Measurements from ENCODE around the gene KRTAP10-1. TPM values are rescaled to one million over a fixed set of nuclear protein-coding genes. Genes with fewer than 3 reads are reported as not detected.

The KRTAP10-1 gene
- not detected in 2 replicates for total RNA-seq (2016; rRNA removed; fragmentation: Illumina TruSeq; extraction: Trizol)
- total RNA-seq (2016; cell fraction: cytosol; rRNA removed; fragmentation: Illumina TruSeq; extraction: Trizol; ENCODE audit: low read depth) = not detected in 2 replicates
- total RNA-seq (2016; cell fraction: insoluble cytoplasmic fraction; rRNA removed; fragmentation: Illumina TruSeq; extraction: Trizol) = not detected in 2 replicates
- total RNA-seq (2016; cell fraction: membrane; rRNA removed; fragmentation: Illumina TruSeq; extraction: Trizol) = not detected in 2 replicates
- not detected in 2 replicates for total RNA-seq (2016; cell fraction: nucleus; rRNA removed; fragmentation: Illumina TruSeq; extraction: Trizol)
- polyA plus RNA-seq (2011; rRNA removed) = not detected in 2 replicates
- polyA plus RNA-seq (2011; cell fraction: cytosol; rRNA removed) = not detected in 2 replicates
- not detected in 2 replicates for polyA plus RNA-seq (2011; cell fraction: nucleus; rRNA removed)
- polyA plus RNA-seq (2012) = not detected in 2 replicates
- polyA plus RNA-seq (2016; cell fraction: cytosol; fragmentation: Illumina TruSeq; extraction: Trizol; ENCODE audit: low read depth) = not detected in 2 replicates
- not detected in 2 replicates for polyA plus RNA-seq (2016; cell fraction: insoluble cytoplasmic fraction; fragmentation: Illumina TruSeq; extraction: Trizol; ENCODE audit: low read depth)
- not detected in 2 replicates for polyA plus RNA-seq (2016; cell fraction: membrane; fragmentation: Illumina TruSeq; extraction: Trizol; ENCODE audit: low read depth)
- not detected in 2 replicates for polyA plus RNA-seq (2016; cell fraction: nucleus; fragmentation: Illumina TruSeq; extraction: Trizol; ENCODE audit: insufficient read depth, low read depth)
- 0.16 TPM in 1 of 2 replicates, not detected in the other for polyA minus RNA-seq (2011; rRNA and poly(A)+ RNA removed; ENCODE audit: low replicate concordance)
- polyA minus RNA-seq (2011; cell fraction: cytosol; rRNA and poly(A)+ RNA removed) = not detected in 2 replicates
- not detected in 2 replicates for polyA minus RNA-seq (2011; cell fraction: nucleus; rRNA and poly(A)+ RNA removed)
- not detected for Bru-seq, nascent RNA
- not detected for BruChase-seq, experiment 1, labeled RNA remaining after a 6-hour chase
- not detected for BruChase-seq, experiment 2, labeled RNA remaining after a 2-hour chase
- long read RNA-seq, experiment 1 = 0 reads
- long read RNA-seq, experiment 2 = 0 reads

- TF ChIP-seq ZNF138 (CRISPR knock-in tag; IDR thresholded peaks at IDR 0.05; ENCODE audit: low read depth) (no peak), ZBTB42 (CRISPR knock-in tag; IDR thresholded peaks at IDR 0.05) (no peak), ZFP90 (CRISPR knock-in tag; IDR thresholded peaks at IDR 0.05; ENCODE audit: borderline replicate concordance) (no peak), ATF7-NPFF (CRISPR knock-in tag; IDR thresholded peaks at IDR 0.05; ENCODE audit: low read depth) (no peak)
- Histone ChIP-seq H3K9ac (ENCODE audit: insufficient read depth, low read depth, low read length) (no peak within 1 kb of the TSS), H3K36me3 (replicated peaks in 1 of 2; ENCODE audit: control insufficient read depth in 1 of 2, insufficient read depth in 2 of 2, low read length in 2 of 2) (no peaks in the 10 kb centered on the region), H3K27ac (ENCODE audit: extremely low read length, insufficient read depth, low read length) (no peak within 1 kb of the TSS), H3K9me3 (ENCODE audit: low read length) (peaks cover 17% of the 10 kb centered on the region; the same call in 1 of the 2 replicates), H3K4me3 (replicated peaks in 1 of 3; ENCODE audit: insufficient read depth in 1 of 3, low read depth in 2 of 3, low read length in 3 of 3) (no peak within 1 kb of the TSS), H2AFZ (ENCODE audit: low read length) (no peak within 1 kb of the TSS), H3K27me3 (ENCODE audit: control insufficient read depth in 1 of 2, insufficient read depth in 2 of 2, low read length in 2 of 2) (no peaks in the 10 kb centered on the region; a peak in 2 of 5 replicates), H4K20me1 (ENCODE audit: insufficient read depth, low read length) (no peaks in the 10 kb centered on the region), H3K79me2 (ENCODE audit: insufficient read depth, low read length) (no peaks in the 10 kb centered on the region), H3K4me2 (ENCODE audit: low read depth, low read length) (no peak within 1 kb of the TSS), H3K4me1 (ENCODE audit: insufficient read depth, low read length) (no peaks in the 10 kb centered on the region)
- intact Hi-C loops (cut with micrococcal nuclease; ENCODE audit: unreplicated experiment) = no loop called here
- no peak for ATAC-seq
- POLR2A ChIA-PET = no interaction called here
- no peak for FAIRE-seq
- WGBS (ENCODE audit: low lambda C conversion rate) = 69% methylated on average over 7 of the region's 21 CpGs
- no peak for DNase-seq (ENCODE audit: low spot score)
- CTCF ChIA-PET (ENCODE audit: low intra/inter-chr PET ratio, low total read pairs) = no interaction called here
- in situ Hi-C loops (cut with HindIII; ENCODE audit: extremely low pct_ligation_motif_present, low pct_unique_long_range_greater_than_20kb) = no loop called here
- BruUV-seq (replicated peaks) = no TSS peak
Measured at GRCh38 chr21:44539991-44540666, at the start of gene KRTAP10-1. Gene KRTAP10-1 (minus strand): TSS chr21:44540195. CDS start chr21:44540150, 45 bp downstream.

Measured in HepG2 (cell line).